NK-92 (cell line): ENCODE results near the gene ITPRID1.

Experiments
- DNase-seq: peaks from one replicate; lab custom pipeline; 2025; ENCODE audit not compliant: unreplicated experiment; lab: John Stamatoyannopoulos, UW

Gene ITPRID1

GRCh38 chr7:31633467-31633866 is 119.6 kb downstream of the ITPRID1 start:
- DNase-seq: no peak

- DNase-seq: no peak
Measured at GRCh38 chr7:31633894-31634494, 120.1 kb downstream of the ITPRID1 start.

- no peak for DNase-seq
Measured at GRCh38 chr7:31640381-31640780, 126.5 kb downstream of the ITPRID1 start.

DNA sequence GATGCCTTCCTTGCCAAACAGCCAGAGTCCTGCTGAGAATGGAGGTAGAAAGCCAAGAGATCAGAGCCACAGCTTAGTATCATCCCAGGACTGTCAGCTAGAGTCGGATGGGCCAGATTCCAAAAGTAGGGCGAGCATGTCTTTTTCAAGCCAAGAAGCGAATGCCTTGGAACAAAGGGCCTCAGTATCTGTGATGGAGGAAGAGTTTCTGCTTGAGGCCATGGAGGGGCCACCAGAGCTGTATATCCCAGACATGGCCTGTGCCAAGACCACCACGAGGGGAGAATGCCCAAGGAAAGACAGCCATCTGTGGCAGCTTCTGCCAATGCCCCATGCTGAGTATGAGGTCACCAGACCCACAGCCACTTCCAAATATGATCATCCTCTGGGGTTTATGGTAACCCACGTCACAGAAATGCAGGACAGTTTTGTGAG is 128.8 kb downstream of the ITPRID1 start:
- DNase-seq: no peak

- DNase-seq: no peak
Measured at GRCh38 chr7:31646942-31647341, 133.1 kb downstream of the ITPRID1 start.

DNA sequence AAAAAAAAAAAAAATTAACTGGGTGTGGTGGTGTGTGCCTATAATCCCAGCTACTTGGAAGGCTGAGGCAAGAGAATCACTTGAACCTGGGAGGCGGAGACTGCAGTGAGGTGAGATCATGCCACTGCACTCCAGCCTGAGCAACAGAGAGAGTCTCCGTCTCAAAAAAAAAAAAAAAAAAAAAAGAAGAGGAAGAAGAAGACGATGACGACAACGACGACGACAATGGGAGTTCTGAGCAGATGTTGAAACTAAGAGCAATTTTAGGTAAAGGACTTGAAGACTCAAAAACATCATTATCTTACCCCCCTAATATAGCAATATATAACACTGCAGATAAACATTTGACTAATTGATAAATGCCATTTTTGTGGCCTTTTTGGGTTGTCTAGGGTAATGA is 133.6 kb downstream of the ITPRID1 start:
- no peak for DNase-seq

DNA sequence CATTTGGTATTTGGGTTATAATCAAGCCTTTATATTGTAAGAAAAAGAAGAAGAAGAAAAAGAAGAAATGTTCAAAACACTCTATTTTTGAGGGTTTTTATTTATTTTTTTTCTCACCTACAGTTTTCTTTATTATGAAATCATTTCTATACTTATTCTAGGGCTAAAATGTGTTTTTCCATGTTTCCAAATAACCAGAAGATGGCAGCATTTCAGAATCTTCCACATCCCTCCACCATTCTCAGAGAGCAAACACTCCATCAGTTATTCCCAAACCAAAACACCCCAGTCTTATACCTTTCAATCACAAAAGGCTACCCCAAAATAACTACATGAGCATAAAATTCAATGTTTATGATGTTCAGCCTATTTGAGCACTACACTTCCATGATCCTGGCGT is 134.4 kb downstream of the ITPRID1 start:
- no peak for DNase-seq

DNA sequence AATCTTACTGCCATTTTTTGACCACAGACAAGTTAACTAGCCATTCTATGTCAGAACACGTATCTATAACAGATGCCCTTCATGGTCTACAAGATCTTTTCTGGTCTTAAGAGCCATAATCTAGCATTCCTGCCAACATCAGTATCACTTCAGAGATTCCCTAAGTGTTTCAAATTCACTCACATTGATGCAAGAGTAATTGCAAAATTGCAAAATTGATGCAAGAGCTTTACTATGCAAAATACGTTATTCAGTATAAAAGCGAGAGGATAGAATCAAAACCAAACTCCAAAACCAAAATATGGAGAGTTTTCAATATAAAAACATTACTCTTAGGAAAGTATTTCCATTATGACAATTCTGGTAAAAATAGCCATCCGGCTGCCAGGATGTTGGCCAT is 135.0 kb downstream of the ITPRID1 start:
- no peak for DNase-seq

DNA sequence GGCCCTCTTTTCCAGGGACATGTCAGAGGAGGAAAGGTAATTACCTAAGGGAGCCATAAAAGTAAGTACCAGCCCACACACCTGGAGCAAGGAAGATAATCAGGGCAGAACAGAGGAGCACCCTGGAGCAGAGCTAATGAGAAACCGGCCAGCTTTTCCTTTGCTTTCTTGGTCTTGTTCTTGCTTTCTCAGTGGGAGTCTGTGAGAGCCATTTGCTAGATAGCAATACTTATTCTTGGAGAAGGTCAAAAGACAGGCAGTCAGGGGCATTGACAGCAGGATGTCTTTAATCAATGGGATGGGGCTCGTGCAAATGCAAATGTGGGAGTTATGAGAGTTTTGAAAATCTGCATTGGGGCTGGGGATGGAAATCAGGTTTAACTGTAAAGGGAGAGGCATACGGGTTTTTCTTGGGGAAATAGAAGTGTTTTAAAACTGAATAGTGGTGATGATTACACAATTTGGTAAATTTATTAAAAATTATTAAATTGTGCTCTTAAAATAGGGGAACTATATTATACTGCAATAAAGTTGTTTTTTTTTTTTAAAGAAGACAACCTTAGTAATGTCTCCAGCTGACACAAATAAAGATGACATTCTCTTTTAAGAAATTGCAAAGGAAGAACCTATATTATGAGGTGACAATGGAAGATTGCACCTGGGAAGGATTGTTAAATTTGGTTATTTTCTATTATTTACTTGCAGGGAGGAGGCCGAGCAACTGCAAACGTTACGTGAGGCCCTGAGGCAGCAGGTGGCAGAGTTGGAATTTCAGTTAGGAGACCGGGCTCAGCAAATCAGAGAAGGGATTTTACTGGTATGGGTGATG is 137.6 kb downstream of the ITPRID1 start:
- no peak for DNase-seq

- no peak for DNase-seq
Measured at GRCh38 chr7:31652063-31652326, 138.1 kb downstream of the ITPRID1 start.

GRCh38 chr7:31663072-31663471 is 149.2 kb downstream of the ITPRID1 start:
- no peak for DNase-seq

DNA sequence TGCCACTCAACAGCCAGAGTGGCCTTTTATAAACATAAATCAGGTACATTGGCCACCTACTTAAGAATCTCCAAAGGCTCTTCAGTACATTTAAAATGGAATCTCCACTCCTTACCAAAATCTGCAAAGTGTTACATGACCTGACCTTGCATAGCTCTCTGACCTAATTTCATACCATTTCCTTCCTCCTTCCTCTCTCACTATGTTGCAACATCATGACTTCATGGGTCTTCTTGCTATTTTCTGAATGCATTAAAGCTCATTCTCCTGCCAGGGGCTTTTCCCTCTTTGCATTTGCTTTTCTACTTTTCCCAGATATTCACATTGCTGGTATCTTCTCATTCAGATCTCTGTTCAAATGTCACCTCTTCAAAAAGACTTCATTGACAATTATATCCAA is 151.0 kb downstream of the ITPRID1 start:
- DNase-seq: no peak

DNA sequence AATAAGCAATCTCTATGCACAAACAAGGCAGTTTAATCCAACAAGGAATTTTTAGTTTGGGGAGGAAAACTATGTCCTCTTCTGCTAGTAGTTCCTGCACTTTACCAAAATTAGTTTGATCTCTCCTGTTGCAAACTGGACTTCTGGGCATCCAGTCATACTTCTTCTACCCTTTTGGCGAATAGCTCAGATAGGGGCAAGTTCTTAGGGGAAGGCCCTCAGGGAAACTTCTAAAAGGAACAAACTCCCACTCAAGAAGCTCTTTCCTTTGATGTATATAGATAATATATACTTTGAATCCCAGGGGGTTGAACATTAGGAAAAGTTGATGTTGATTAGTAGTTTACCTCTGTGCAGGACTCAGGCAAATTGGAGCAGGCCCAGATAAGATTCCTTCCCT is 151.7 kb downstream of the ITPRID1 start:
- DNase-seq: no peak

- no peak for DNase-seq
Measured at GRCh38 chr7:31669461-31669860, 155.6 kb downstream of the ITPRID1 start.

DNA sequence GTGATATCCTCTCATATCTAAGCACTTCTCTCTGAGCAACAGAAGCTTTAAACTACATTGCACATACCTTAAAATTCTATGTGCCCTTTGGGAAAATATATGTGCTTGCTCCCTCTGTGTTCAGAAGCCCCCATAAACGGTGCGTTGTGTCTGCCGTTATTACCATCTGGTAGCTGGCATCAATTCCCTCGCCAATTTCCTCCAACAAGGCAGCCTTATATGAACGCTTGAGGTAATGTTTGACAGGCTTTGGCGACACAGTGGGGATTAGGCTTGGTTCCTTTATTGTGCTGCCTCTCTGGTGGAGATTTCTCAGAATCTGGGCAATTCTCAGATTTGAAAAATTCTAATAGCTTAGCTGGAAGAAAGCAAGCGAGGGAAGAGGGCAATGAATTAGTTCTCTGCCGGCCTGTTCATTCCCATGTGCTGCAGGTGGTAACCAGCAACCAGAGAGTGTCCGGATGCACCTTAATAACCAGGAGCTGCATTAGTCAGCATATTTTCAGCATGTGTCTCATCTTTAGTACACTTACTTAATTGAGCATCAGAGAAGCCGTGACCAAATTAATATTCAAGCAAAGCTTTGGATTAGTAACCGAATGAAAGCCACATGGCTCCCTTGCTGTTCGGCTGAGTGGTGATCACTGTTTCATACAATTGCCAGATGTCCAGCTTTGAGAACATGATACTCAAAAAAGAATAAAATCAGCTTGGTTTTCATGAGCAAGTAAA is 165.8 kb downstream of the ITPRID1 start:
- no peak for DNase-seq

DNA sequence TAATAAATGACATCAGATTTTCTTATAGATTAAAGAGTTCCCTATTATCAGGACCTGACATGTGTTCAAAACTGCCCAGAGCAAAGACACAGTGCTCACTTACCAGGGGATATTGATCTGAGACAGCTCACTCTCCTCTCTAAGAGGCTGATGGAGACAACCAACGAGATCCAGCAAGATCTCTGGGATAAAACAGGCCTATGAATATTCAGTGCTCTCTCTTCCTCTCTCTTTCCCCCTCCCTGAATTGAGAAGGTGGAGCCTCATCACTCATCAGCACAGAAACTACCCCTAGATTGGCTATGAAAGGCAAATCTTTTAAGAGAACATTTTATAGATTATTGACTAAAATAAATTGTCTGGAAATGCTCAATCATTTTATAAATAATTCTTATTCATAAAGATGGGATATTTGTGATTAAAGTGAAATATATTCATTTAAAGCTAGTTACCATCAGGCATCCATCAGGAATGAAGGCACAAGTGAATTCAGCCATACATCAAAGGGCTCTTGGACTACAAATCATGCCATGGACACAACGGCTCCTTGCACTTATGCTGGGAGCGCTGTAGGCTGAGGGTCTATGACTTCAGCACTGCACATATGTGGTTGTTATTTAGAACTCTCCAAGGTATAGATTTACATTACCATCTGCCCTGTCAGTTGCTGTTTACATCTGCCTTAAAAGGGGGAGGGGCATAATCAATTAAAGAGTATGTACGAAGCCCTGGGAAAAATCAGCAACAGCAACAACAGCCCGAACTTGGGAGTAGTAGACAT is 169.7 kb downstream of the ITPRID1 start:
- DNase-seq: no peak

- no peak for DNase-seq
Measured at GRCh38 chr7:31687024-31687748, 173.3 kb downstream of the ITPRID1 start, which contains the start of gene PPP1R17. TSS of gene PPP1R17 (plus strand) at chr7:31687215. CDS start at chr7:31692442, 5,227 bp downstream.

GRCh38 chr7:31688372-31688771 is 174.5 kb downstream of the ITPRID1 start:
- no peak for DNase-seq

- no peak for DNase-seq
Measured at GRCh38 chr7:31688996-31689395, 175.1 kb downstream of the ITPRID1 start.

DNA sequence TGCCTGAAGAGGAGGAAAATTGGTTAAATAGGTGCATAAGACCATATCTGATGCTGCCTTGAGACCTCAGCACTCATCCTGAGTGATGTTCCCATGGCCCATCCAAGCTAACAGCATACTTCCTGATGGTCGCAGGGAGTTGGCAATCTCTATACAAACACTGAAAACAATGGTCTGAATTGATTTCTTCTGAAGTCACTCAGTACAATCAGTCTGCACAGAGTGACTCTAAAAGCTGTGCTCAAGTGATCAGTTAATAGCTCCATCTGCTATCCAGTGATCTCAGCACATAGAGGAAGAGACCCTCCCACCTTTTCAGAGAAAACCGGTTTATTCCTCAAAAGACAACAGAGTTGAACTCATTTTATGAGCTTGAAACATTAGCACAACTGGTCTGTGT is 177.0 kb downstream of the ITPRID1 start:
- DNase-seq: no peak

DNA sequence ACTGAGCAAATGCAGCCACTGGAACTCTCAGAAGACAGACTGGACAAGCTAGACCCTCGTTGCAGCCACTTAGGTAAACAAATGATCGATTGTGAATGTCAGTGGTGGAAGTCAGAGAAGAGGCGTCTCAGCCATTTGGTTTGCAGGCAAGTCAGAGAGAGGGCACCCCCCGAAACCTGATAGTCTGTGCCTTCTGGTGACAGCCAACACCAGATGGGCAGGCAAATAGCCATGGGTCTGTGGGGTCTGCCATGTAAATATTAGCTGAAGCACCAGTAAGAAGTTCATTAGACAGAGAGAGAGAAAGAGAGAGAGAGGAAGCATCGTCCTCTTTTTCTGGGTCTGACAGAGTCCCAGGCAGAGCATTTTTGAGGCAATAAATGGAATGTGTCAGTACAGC is 178.6 kb downstream of the ITPRID1 start:
- DNase-seq: no peak
